Ishikawa (cell line): Measurements from ENCODE around the gene TMA7B.

Experiments
- CEBPB ChIP-seq: IDR thresholded peaks from 2 replicates; pipeline ENCODE4 v1.6.1; 2012
- CREB1 ChIP-seq: IDR thresholded peaks from 2 replicates; pipeline ENCODE4 v1.6.1; 2012; ENCODE audit warnings: low read depth
- EGR1 ChIP-seq: IDR thresholded peaks from 2 replicates; pipeline ENCODE4 v1.6.1; 2012
- EP300 ChIP-seq: IDR thresholded peaks from 2 replicates; pipeline ENCODE4 v1.6.1; 2012; ENCODE audit warnings: borderline replicate concordance
- FOXM1 ChIP-seq: IDR thresholded peaks from 2 replicates; pipeline ENCODE4 v1.6.1; 2012; ENCODE audit warnings: low read depth, borderline replicate concordance
- MAX ChIP-seq: IDR thresholded peaks from 2 replicates; pipeline ENCODE4 v1.6.1; 2012
- NFIC ChIP-seq: IDR thresholded peaks from 2 replicates; pipeline ENCODE4 v1.6.1; 2012
- RAD21 ChIP-seq: IDR thresholded peaks from 2 replicates; pipeline ENCODE4 v1.6.1; 2012; ENCODE audit warnings: low read depth
- REST ChIP-seq: IDR thresholded peaks from 2 replicates; pipeline ENCODE4 v1.6.1; 2012; ENCODE audit warnings: low read depth, mild to moderate bottlenecking
- TAF1 ChIP-seq: IDR thresholded peaks from 2 replicates; pipeline ENCODE4 v1.6.1; 2012; ENCODE audit warnings: low read depth, mild to moderate bottlenecking
- TCF12 ChIP-seq: IDR thresholded peaks from 2 replicates; pipeline ENCODE4 v1.6.1; 2012; ENCODE audit warnings: low read depth
- TEAD4 ChIP-seq: IDR thresholded peaks from 2 replicates; pipeline ENCODE4 v1.6.1; 2012
- USF1 ChIP-seq: IDR thresholded peaks from 2 replicates; pipeline ENCODE4 v1.6.1; 2012
- YY1 ChIP-seq: IDR thresholded peaks from 2 replicates; pipeline ENCODE4 v1.6.1; 2012; ENCODE audit warnings: low read depth
- ZBTB7A ChIP-seq: IDR thresholded peaks from 2 replicates; pipeline ENCODE4 v1.6.1; 2012; ENCODE audit warnings: low read depth

The TMA7B gene

GRCh38 chr22:39947220-39948216 lies 12.7 kb upstream of the TMA7B start:
- TF ChIP-seq CEBPB = no peak
- no peak for TF ChIP-seq EP300
- no peak for TF ChIP-seq MAX
- no peak for TF ChIP-seq ZBTB7A
- TF ChIP-seq EGR1 = no peak

GRCh38 chr22:39949964-39950737 lies 10.0 kb upstream of the TMA7B start:
- no peak for TF ChIP-seq CEBPB
- no peak for TF ChIP-seq NFIC
- TF ChIP-seq YY1 = no peak
- no peak for TF ChIP-seq CREB1

- no peak for TF ChIP-seq TAF1
- TF ChIP-seq FOXM1 = no peak
- TF ChIP-seq EGR1 = no peak
- TF ChIP-seq TEAD4 = no peak
- no peak for TF ChIP-seq ZBTB7A
- TF ChIP-seq TCF12 = no peak
- no peak for TF ChIP-seq CEBPB
- no peak for TF ChIP-seq EP300
- no peak for TF ChIP-seq NFIC
- no peak for TF ChIP-seq RAD21
- no peak for TF ChIP-seq USF1
- TF ChIP-seq YY1 = no peak
Observed at GRCh38 chr22:39952347-39952746, 7.8 kb upstream of the TMA7B start.

- TF ChIP-seq EP300 = no peak
Observed at GRCh38 chr22:39953101-39953500, 7.1 kb upstream of the TMA7B start.

GRCh38 chr22:39954584-39955055 lies 5.6 kb upstream of the TMA7B start:
- TF ChIP-seq YY1 (no peak), EGR1 (no peak), CEBPB (no peak), TCF12 (no peak), TEAD4 (no peak), EP300 (no peak), USF1 (no peak), MAX (no peak), ZBTB7A (no peak), CREB1 (no peak), TAF1 (no peak)

- TF ChIP-seq CREB1 (no peak), RAD21 (no peak), TEAD4 (no peak), EGR1 (no peak), EP300 (no peak), NFIC (no peak), YY1 (no peak), MAX (no peak), REST (no peak), USF1 (no peak), FOXM1 (no peak), ZBTB7A (no peak)
Observed at GRCh38 chr22:39955675-39956074, 4.5 kb upstream of the TMA7B start.

GRCh38 chr22:39956932-39957664 lies 3.1 kb upstream of the TMA7B start:
- no peak for TF ChIP-seq ZBTB7A
